Kidney glomerular epithelial cell (primary cell): ENCODE measurements around the gene SLC8A3.

Experiments used
- DNase-seq: peaks from one replicate; lab custom pipeline; 2025; lab: John Stamatoyannopoulos, UW

Gene SLC8A3

DNA sequence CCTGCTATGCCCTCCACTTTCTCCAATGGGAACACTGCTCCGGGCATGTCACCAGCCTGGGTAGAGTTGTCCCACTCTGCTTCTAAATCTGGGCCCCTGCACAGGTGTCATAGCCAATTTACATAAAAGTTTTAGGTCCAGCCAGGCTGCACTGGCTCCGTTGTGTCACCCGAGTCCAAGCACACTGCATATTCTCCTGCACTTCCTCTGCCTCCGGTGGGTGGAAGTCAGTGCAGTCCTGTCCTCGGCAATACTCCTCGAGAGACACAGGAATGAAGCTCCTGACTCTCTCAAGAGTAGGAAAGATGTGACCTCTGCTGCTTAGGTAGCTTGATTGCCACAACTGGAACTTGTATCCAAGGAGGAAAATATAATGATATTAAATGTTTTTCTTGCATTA, 15.2 kb downstream of the SLC8A3 start:
- no peak for DNase-seq

DNA sequence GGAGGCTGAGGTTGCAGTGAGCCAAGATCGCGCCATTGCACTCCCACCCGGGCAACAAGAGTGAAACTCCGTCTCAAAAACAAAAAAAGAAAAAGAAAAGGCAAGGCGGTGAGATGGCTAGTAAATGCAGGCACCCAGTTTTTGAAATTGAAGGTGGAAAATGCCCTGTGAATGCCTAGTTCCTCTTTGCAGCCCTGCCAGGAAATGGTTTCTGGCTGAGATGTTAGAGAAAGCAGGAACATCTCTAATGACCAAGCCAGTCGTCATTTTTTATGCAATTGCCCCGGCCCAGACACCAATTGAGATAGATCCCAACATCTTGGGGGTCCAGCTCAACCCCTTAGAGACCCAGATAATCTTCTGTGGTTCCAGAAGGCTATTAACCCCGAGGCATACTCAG, 17.0 kb downstream of the SLC8A3 start:
- no peak for DNase-seq

DNA sequence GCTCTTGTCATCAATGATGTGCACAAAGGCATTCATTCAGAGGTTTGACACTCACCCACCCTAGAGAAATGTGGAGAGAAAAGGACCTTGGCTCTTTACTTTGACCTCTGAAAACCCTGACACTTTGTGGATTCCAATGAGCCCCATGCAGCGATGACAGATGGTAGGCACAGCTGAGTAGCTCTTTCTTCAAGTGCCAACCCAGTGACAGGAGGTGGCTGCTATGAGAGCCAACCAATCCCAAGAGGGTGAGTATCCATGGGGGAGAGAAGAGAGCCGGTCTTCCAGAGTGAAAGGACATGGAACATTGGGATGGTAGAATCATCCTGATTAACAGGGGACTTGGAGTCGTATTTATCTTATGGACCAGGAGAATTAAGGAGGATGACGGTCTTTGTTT, 17.8 kb downstream of the SLC8A3 start:
- no peak for DNase-seq

DNA sequence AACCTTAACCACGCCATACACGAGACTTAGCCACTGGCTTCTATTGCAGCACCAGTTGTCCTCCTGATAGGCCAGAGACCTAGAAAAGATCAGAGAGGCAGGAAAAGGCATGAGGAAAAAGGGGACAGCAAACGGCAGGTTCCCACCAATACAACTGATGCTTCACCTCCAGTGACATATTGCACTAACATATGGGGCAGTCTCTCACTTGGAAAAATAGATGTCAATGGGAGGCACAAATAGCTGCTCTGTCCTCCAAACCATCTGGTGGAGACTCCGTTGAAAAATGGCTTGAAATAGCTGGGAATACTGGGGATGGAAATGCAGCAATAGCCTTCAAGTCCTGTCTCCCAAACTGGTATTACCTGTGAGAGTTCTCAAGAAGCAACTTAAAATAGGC, 20.3 kb downstream of the SLC8A3 start:
- DNase-seq = no peak

DNA sequence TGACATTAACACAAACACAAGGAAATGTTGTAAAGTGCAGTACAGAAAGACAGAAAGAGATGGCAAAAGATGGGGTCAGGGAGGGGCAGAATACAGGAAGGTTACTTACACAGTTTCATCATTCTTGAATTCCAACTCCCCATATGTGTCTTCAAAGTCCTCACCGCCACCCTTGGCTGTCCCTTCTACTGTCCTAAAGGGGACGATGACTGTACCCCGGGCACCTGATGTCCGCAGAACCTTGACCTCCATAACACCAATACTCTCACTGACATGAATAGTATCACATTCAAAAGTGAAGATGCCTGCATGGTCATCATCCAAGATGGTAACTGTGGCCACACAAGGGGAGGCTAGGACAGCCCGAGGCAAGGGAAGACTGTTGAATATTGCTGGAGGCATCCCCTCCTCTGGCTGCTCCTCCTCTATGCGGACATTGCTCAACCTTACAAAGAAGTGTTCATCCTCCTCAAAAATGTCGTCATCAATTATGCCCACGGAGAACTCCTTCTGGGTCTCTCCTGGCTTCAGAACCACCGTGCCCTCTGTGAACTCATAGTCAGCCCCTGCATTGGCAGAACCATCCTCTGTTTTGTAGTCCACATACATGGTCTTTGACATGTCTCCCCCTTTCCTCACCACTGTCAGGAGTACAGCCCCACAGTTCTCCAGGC, 22.1 kb downstream of the SLC8A3 start:
- DNase-seq = no peak

DNA sequence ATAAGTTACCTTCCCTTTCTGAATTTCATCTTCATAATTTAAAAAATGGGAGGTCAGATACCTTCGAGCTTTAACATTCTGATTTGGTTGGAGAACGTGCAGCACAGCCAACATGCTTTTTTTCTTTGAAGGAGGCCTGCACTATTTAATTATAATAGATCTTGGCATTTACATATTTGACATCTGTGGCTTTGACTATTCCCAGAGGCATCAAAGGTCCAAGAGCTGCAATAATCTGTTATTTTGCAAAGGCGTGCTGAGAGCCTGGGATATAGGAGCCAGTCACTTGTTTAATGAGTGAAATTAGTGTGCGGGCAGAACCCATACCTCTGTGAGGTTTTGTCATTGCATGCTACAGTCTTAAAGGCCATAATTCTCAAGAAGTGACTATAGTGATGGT, 26.4 kb downstream of the SLC8A3 start:
- DNase-seq = no peak

DNA sequence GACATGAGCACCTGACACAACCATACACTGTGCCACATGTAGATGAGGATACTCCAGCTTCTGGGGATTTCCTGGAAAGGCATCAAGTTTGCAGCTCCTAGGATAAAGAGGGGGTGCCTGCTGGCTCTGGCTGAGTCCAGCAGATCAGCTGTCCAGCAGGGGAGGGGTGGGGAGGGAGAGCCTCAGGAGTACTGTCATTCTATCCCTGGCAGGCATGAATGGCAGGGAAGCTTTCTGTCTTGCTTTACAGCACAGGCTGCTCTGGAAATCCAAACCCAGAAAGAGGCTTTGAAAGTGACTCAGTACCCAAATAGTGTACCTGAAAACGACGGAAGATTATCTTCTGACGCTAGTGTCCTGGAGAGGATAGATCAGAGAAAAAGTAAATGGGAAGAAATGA, 32.2 kb downstream of the SLC8A3 start:
- no peak for DNase-seq

DNA sequence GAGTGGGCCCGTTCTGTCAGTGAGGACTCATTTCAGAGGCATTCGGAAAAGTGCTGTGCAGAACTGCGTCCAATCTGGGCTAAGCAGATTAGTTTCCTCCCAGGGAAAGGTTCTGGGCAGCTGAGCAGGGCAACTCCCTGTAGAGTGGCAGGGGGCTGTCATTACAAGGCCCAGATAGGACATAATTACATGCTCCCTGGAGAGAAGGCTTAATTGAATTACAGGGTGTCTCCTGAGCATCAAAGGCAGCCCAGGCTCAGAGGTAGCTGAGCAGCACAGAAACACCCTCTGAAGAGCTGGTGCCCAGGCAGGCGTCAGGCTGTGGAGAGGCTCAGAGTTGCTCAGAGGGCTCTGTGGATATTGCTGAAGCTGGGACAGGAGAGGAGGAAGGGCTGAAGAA, 36.0 kb downstream of the SLC8A3 start:
- DNase-seq = no peak

DNA sequence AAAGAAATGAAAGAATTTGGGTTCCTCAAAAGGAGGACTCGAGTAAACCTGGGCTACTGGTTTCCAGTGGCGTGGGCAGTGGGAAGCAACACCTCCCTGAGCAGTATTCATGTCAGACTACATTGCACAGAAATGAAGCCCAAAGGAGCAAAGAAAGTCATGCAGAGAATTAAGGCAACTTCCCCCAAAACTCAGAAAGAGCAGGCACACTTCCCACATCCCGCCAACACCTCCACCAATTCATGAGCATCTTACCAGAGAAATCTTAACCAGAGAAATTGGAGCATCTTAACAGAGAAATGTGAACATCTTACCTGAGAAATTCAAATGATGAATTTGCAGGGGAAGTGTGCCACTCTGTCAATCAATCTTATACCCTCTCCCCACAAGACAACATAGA, 36.7 kb downstream of the SLC8A3 start:
- no peak for DNase-seq

DNA sequence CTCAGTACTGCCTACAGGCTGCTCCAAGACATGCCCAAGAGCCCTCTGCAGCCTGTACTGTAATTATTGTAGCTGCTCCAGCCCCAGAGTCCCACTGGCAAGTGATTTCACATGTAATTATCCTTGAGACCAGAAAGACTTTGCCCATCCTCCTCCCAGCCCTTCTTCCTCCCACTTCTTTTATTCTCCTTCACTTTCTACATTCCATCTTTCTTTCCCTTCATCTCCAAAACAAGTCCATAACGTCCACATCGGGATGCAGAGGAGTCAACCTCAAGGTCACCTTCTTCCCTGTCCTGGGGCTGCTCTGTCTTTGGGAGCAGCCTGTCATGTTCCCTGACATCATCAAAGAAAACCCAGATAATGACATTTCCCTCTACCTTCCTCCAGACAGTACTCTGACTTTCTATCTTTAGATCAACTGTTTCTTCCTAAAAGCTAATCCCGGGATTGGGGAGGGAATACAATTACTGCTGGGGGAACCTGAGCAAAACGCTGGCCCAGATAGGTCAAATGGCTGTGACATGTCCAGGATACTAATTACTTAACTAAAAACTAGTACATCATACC, 39.1 kb downstream of the SLC8A3 start:
- DNase-seq = no peak

DNA sequence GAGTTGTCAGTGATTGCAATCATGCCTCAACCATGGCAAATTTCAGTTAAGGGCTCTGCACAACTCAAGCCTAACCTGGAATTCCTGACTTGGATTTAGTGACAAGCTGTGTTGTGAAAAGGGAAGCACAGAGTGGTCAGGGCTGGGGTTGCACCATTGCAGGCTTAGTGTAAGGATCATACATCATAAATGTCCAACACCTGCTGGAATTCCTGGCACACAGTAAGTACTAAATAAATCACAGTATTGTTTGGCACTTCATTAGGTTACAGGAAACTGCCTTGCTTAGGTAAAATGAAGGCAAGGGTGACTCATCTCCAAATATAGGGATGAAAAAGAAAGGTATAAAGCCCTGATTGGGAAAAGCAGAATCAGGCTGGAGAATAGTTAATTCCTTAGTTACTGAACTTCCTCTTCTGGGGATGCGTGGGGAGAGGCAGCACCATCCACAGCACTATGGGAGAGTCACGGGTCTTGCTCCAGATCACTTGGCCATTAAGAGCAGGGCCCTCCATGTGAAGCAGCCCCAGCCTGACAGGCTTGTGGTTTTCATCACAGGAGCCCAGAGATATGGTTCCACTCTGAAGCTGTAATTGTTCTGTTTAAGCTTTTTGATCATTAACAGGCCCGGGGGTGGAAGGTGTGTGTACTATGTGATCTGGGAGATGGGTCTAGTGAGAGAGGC, 39.7 kb downstream of the SLC8A3 start:
- DNase-seq = no peak

DNA sequence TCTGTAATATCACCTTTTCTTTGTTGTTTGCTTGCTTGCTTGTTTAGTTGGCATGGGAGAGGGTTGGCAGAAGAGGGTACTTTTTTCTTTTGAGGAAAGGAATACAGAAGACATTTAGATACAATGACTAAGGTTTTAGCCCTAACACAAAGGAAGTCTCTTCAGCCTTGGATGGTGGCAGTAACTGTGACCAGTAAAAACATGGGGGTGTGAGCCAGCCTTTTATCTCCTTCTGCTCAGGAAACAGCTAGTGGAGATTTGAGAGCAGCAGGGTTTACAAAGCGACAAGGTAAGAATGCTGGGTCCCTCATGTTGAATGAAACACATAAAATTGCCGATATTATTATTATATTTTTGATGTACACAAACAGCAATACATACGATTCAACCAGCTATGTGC, 40.4 kb downstream of the SLC8A3 start:
- no peak for DNase-seq

DNA sequence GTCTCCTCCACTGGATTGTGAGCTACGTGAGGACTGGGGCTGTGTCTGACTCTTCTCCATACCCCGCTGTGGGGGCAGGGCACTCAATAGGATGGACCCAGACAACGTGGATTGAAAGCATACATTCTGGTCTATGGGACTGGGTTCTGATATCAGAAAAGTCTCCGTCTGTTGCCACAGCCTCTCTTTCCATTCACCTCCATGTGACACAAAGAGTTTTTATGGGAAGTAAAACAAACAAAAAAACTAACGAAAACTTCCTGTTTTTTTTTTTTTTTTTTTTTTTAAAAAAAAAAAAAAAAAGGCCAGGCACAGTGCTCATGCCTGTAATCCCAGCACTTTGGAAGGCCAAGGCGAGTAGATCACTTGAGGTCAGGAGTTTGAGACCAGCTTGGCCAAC, 44.7 kb downstream of the SLC8A3 start:
- DNase-seq = no peak

DNA sequence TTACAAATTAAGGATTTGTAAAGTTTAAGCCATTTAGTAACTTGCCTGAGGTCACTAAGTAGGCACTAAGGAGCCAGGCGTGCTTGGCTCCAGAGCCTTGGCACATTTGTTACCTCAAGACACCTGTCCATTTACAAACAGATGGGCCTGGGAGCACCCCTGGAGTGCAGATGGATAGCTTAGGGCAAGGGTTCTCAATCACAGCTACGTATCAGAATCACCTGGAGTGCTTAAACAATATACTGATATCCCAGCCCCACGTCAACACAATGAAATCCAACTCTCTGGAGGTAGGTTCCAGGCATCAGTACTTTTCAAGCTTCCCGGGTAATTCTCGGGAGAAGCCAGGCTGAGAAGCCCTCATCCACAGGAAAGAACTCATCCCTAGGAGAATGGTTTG, 45.4 kb downstream of the SLC8A3 start:
- no peak for DNase-seq

DNA sequence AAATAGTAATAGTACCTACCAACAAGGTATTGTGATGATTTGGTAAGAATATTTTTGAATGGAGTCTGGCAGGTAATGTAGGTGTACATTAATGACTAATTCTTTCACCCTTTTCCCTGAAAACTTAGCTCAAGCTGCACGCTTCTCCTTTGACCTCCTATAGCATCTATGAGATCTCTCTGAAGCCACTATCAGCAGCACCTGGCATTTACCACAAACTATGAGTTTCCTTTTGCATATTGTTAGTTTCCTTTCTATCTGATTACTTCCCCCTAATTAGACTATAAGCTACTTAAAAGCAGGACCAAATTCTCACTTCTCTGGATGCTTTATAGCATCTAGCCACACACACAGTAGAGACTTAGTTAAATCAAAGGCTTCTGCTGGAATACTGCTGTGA, 48.1 kb downstream of the SLC8A3 start:
- no peak for DNase-seq

DNA sequence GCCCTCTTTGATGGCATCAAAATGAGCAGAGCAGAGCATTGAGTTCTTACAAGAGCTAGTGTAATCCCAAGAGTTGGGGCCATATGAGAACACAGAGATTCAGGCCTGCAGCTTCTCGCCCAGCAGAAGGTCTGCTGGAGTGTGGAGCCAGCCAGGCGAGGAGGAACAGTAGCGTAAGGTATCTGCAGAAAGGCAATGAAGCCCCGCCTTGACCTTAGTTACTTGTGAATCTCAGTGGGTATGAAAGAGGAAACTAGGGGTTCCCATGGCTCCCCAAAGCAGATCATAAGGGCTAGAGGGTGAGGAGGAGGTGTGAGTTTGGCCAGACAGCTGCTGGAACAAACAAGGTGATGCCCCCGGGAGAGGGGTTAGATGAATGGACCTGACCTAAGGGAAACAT, 49.4 kb downstream of the SLC8A3 start:
- no peak for DNase-seq

DNA sequence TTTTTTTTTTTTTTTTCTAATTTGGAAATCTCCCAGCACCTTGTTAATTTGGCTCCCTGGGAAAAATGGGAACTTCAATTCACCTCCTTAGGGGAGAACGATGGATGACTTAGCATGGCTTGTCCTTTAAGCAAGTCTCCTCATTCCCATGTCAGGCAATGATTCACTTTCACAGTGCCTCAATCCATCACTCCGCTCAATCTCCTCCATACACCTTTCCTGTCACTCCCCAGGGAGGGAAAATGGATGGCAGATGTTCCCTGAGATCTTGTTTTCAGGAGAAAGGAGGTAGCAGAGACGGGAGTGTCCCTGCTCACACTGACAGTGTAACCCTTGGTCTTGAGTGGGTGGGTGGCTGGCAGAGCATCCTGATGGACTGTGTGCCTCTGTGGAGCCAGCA, 51.0 kb downstream of the SLC8A3 start:
- DNase-seq = no peak

DNA sequence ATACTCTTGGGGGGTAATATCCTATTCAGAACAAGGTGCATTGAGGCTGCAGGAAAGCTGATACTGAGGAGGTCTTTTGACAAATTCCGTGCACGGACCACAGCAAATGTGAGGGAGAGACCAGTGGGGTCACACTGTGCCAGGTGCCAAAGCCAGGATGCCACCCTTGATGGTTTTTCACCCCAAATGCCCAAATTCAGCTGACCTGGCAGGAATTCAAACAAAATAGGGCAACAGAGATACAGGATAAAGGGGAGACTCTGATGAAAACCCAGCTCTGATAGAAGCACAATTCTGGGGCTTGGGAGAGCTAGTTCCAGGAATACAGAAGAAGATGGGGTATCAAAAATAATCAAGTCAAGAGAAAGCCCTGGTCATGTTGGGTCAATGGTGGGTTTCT, 55.3 kb downstream of the SLC8A3 start:
- no peak for DNase-seq

DNA sequence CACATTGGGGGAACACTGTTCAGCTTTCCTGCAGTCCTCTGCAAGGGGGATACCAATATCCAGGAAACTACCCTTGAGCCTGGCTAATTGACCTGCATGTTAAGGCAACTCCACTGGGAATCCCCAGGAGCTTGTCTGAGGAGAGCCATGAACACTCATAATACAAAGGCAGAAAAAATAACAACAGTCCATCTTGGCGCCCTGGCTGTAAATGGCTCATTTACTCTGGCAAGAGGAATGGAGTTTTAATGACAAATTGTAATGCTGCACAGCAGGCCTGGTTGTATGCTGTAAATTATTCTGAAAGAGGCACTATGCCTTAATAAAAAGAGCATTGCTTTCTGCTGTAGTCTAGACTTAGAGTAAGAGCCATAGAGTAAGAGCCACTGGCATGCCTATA, 58.3 kb downstream of the SLC8A3 start:
- no peak for DNase-seq

DNA sequence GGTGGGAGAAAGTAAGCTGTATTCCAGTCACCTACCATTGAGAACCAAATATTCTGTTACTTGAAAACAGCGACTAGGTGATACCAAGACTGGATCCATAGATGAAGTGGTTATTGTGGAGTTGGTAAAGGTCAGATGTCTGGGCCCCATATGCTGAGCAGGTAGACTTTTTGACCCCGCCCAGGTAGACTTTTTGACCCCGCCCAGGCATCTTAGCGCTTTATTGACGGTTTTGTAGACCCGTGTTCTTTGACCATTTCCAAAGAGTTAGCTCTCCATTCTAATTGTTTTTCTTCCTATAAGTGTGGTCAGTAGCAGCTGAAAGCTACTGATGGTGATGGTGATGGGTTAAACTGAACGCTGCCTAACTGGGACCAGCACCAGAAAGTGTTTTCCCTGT, 61.6 kb downstream of the SLC8A3 start:
- no peak for DNase-seq

DNA sequence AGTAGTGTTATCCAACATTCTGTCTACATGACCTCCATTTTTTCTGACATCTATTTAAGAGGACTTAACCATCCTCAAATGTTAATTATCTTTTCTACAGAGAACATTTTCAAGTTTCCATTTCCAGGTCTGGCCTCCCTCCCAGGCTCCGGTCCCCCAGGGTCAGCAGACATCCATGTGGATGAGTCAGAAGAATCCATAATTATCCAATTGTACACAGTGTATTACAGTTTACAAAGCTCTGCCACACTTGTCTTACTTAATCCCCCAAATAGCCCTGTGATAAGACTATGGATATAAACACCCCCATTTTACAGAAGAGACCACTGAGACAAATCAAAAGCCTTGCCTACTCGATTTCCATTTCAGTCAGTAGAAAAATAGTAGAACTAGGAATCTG, 65.0 kb downstream of the SLC8A3 start:
- DNase-seq = no peak

DNA sequence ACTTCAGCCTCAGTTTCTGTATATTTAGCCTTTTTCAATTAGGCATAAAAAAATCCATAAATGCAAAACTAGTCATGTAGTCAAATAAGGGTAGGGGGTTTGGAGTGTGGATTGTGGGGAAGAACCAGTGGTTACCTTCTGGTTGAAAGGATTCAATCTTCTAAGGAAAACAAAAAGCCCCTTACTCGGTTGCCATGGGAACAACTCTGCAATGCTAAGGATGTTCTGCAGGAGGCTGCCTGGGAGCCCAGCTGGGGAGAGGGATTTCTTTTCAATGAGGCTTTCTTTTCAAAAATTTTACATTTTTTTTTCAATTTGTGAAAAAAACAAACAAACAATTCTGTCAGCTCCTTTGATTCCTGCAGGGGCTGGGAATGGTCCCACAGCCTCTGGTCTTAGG, 67.2 kb downstream of the SLC8A3 start:
- DNase-seq = no peak

DNA sequence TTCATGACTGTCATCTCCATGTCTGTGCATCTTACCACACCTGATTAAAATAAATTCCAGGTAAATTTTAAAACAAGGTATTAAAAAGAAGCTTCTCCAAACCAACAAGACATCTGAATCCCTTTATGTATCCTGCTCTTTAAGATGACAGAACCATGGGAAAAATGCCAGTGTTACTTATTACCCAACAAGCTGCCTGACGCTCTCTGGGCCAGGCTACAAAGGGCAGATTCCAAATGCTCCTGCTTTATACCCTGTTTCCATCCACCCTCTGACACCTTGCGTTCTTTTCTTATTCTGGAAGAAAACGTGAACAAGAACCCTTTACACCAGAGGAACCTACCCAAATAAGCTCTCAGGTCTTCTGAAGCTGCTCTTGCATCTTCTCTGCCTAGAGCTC, 70.7 kb downstream of the SLC8A3 start:
- no peak for DNase-seq

DNA sequence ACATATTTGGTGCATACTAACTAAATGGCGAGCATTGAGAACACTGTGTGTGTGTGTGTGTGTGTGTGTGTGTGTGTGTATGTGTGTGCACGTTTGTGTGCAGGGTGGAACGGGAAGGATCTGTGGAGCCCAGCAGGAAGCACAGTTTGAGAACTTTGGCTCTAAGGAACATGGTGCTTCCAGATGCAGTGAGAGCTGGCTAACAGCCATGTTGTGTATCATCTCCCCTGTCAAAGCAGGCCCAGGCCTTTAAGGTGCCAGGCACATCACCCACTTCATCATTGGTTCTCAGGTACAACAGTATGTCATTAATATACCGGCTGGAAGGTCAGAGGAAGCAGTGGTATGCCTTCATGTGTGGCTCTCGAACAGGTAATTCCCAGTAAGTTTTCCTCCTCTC, 72.5 kb downstream of the SLC8A3 start:
- no peak for DNase-seq
